Fibroblast of villous mesenchyme (primary cell): ENCODE results near the gene RYR2. TPM values are rescaled to one million over a fixed set of nuclear protein-coding genes. Genes with fewer than 3 reads are reported as not detected.

Experiments
- DNase-seq: peaks from one replicate; pipeline ENCODE4 v3.0.0-alpha.2; 2010; ENCODE audit warnings: low read depth
- H3K4me3 ChIP-seq: 2 replicates; pipeline ENCODE4 v1.5.1; 2011; ENCODE audit warnings: low read depth, mild to moderate bottlenecking, low read length
- total RNA-seq: library from RNA; depleted of rRNA; stranded (reverse); fragments of >200 nt; gene quantifications from 2 replicates; pipeline ENCODE4 v1.2.3, GENCODE V29; 2012
- TF ChIP-seq, protein P1 (sequence below): IDR thresholded peaks from 2 replicates; pipeline ENCODE4 v1.5.1; 2012; ENCODE audit warnings: low read depth, mild to moderate bottlenecking, low read length; ENCODE audit not compliant: insufficient read depth

The RYR2 gene
- total RNA-seq, 1 donor: not detected

- TF ChIP-seq, protein P1, sequence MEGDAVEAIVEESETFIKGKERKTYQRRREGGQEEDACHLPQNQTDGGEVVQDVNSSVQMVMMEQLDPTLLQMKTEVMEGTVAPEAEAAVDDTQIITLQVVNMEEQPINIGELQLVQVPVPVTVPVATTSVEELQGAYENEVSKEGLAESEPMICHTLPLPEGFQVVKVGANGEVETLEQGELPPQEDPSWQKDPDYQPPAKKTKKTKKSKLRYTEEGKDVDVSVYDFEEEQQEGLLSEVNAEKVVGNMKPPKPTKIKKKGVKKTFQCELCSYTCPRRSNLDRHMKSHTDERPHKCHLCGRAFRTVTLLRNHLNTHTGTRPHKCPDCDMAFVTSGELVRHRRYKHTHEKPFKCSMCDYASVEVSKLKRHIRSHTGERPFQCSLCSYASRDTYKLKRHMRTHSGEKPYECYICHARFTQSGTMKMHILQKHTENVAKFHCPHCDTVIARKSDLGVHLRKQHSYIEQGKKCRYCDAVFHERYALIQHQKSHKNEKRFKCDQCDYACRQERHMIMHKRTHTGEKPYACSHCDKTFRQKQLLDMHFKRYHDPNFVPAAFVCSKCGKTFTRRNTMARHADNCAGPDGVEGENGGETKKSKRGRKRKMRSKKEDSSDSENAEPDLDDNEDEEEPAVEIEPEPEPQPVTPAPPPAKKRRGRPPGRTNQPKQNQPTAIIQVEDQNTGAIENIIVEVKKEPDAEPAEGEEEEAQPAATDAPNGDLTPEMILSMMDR: no peak
- no peak for DNase-seq
- H3K4me3 ChIP-seq: no peak overlapping the region
Observed at GRCh38 chr1:237759377-237759776, 717.4 kb downstream of the RYR2 start.

GRCh38 chr1:237760951-237761350 lies 719.0 kb downstream of the RYR2 start:
- DNase-seq: no peak
- no peak overlapping the region for H3K4me3 ChIP-seq
- TF ChIP-seq, protein P1: no peak

DNA sequence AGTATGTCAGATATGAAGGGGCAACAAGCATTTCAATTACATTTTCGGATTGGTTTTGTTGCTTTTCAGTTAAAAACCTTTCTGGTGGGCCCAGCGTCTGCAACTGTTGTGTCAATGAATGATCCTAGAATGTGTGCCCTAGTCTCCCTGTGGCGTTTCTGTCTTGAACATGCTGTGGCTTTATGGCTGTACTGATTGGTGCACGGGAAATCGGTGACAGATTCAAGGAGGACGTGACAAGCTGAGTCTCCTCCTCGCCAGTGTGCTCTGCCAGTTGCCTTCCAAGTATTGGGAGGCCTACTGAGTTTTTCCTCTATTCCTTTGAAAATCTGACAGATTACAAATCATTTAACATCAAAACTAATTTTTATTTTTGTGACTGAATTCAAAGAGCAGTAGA lies 721.2 kb downstream of the RYR2 start:
- DNase-seq: no peak
- TF ChIP-seq, protein P1: no peak
- no peak overlapping the region for H3K4me3 ChIP-seq

DNA sequence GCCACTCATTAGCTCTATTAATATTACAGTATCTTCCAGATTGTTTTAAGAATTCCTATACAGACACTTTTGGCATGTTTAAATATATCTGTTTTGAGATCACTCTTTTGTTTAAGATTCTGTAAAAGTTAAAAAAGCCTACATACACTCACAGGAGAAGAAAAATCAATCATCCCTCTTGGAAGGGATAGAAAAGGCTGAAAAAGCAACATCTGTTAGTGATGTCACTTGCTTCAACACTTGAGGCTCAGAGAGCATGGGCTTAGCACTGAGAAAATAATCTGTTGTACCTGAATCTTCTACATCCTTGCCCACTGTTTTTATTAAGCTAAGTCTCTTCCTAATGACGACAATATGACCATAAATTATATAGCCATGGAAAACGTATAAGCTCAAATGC lies 721.8 kb downstream of the RYR2 start:
- TF ChIP-seq, protein P1: no peak
- DNase-seq: no peak
- H3K4me3 ChIP-seq: no peak overlapping the region

- H3K4me3 ChIP-seq: no peak overlapping the region
- DNase-seq: no peak
- TF ChIP-seq, protein P1: no peak
Observed at GRCh38 chr1:237769916-237770315, 727.9 kb downstream of the RYR2 start.

DNA sequence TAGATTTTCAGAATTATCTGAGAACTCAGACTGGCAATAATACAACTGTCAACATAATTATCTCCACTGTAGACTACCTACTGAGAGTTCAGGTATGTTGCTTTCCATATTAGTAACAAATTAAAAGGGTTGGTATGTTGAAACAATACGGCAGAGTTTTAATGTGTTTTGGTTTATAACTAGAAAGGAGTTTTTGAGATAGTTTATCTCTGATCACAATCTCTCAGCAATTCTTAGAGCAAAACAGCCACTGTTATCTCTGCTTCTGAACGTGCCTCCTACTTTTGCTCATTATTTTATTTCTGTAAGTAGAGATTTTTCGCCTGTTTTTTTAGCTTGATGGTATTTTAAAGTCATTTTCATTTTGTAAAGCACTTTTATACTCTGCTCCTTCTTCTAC lies 730.0 kb downstream of the RYR2 start:
- H3K4me3 ChIP-seq: no peak overlapping the region
- TF ChIP-seq, protein P1: no peak
- no peak for DNase-seq

GRCh38 chr1:237774246-237774645 lies 732.3 kb downstream of the RYR2 start:
- TF ChIP-seq, protein P1: no peak
- no peak overlapping the region for H3K4me3 ChIP-seq
- no peak for DNase-seq
